GM23338 (cell line): Measurements from ENCODE around the gene STK38. TPM values are rescaled to one million over a fixed set of nuclear protein-coding genes. Genes with fewer than 3 reads are reported as not detected.

Experiments
- ATAC-seq: fragments of 200-7000 bp; cut with Tn5 transposase; 3 replicates; pipeline ENCODE4 v1.9.1; 2020
- DNase-seq: peaks from one replicate; pipeline ENCODE4 v3.0.0-alpha.2; 2015; ENCODE audit warnings: low spot score
- H2AFZ ChIP-seq: fragments of 200-600 bp; sonication (generic); 2 replicates; pipeline ENCODE4 v1.8.0; 2016; ENCODE audit warnings: antibody characterized with exemption, mild to moderate bottlenecking, moderate library complexity
- H3F3A ChIP-seq: fragments of 200-600 bp; sonication (generic); replicated peaks from 2 replicates; pipeline ENCODE4 v1.8.0; 2017; ENCODE audit warnings: antibody characterized with exemption, mixed run types, low read depth
- H3K27ac ChIP-seq: fragments of 200-600 bp; sonication (generic); 2 replicates; pipeline ENCODE4 v1.6.1; 2016; ENCODE audit warnings: low read depth
- H3K27me3 ChIP-seq: fragments of 200-600 bp; sonication (generic); 2 replicates; pipeline ENCODE4 v1.8.0; 2016; ENCODE audit warnings: mild to moderate bottlenecking, mixed run types, moderate library complexity; ENCODE audit not compliant: insufficient read depth
- H3K36me3 ChIP-seq: fragments of 200-600 bp; sonication (generic); 2 replicates; pipeline ENCODE4 v1.8.0; 2016; ENCODE audit warnings: mild to moderate bottlenecking; ENCODE audit not compliant: insufficient read depth
- H3K4me1 ChIP-seq: fragments of 200-600 bp; sonication (generic); 2 replicates; pipeline ENCODE4 v1.8.0; 2016; ENCODE audit warnings: mild to moderate bottlenecking, moderate library complexity; ENCODE audit not compliant: insufficient read depth
- H3K4me2 ChIP-seq: fragments of 200-600 bp; sonication (generic); 2 replicates; pipeline ENCODE4 v1.7.1; 2017; ENCODE audit warnings: mixed run types
- H3K4me3 ChIP-seq: fragments of 200-600 bp; sonication (generic); 2 replicates; pipeline ENCODE4 v1.6.1; 2016; ENCODE audit warnings: mixed run types
- H3K79me2 ChIP-seq: fragments of 200-600 bp; sonication (generic); replicated peaks from 2 replicates; pipeline ENCODE4 v1.8.0; 2017; ENCODE audit warnings: mild to moderate bottlenecking; ENCODE audit not compliant: insufficient read depth
- H3K9me2 ChIP-seq: fragments of 200-600 bp; sonication (generic); 2 replicates; pipeline ENCODE4 v1.8.0; 2017; ENCODE audit not compliant: insufficient read depth
- H4K20me1 ChIP-seq: fragments of 200-600 bp; sonication (generic); replicated peaks from 2 replicates; pipeline ENCODE4 v1.8.0; 2017; ENCODE audit warnings: mild to moderate bottlenecking; ENCODE audit not compliant: insufficient read depth
- H3K27ac Mint-ChIP-seq: 2 replicates; pipeline ENCODE4 v1.8.0; 2020; ENCODE audit warnings: inconsistent platforms, mild to moderate bottlenecking, moderate library complexity, mixed read lengths
- H3K27me3 Mint-ChIP-seq: 3 replicates; pipeline ENCODE4 v1.8.0; 2022; ENCODE audit warnings: low read depth, mild to moderate bottlenecking, moderate library complexity, mixed read lengths, inconsistent platforms; ENCODE audit not compliant: insufficient read depth, poor library complexity
- H3K36me3 Mint-ChIP-seq: 3 replicates; pipeline ENCODE4 v1.8.0; 2021; ENCODE audit warnings: low read depth, mild to moderate bottlenecking, inconsistent platforms, moderate library complexity, mixed read lengths
- H3K4me1 Mint-ChIP-seq: 3 replicates; pipeline ENCODE4 v1.8.0; 2020; ENCODE audit warnings: mild to moderate bottlenecking, inconsistent platforms, mixed read lengths
- H3K4me3 Mint-ChIP-seq: 3 replicates; pipeline ENCODE4 v1.8.0; 2021; ENCODE audit warnings: moderate library complexity, mild to moderate bottlenecking, inconsistent platforms, mixed read lengths
- H3K9me3 Mint-ChIP-seq: 3 replicates; pipeline ENCODE4 v1.8.0; 2020; ENCODE audit warnings: moderate library complexity, mild to moderate bottlenecking, inconsistent platforms, mixed read lengths
- CREB1 ChIP-seq: fragments of 250-450 bp; sonication (Bioruptor Pico); IDR thresholded peaks from 2 replicates; pipeline ENCODE4 v1.5.0; 2020; ENCODE audit warnings: low read depth, mild to moderate bottlenecking, moderate library complexity
- ETS1 ChIP-seq: IDR thresholded peaks from 2 replicates; pipeline ENCODE4 v1.6.1; 2016; ENCODE audit warnings: antibody characterized with exemption
- EZH2 ChIP-seq: fragments of 200-600 bp; sonication (generic); IDR thresholded peaks from one replicate; pipeline ENCODE4 v1.8.0; 2017; ENCODE audit warnings: antibody characterized with exemption, mild to moderate bottlenecking, low read depth; ENCODE audit not compliant: unreplicated experiment
- EZH2phosphoT487 ChIP-seq: fragments of 200-600 bp; sonication (generic); IDR thresholded peaks from one replicate; pipeline ENCODE4 v1.8.1; 2018; ENCODE audit warnings: antibody characterized with exemption; ENCODE audit not compliant: unreplicated experiment
- POLR2AphosphoS5 ChIP-seq: IDR thresholded peaks from 2 replicates; pipeline ENCODE4 v1.6.1; 2016; ENCODE audit warnings: antibody characterized with exemption, low read depth
- STAT1 ChIP-seq: IDR thresholded peaks from one replicate; pipeline ENCODE4 v1.6.1; 2016; ENCODE audit warnings: antibody characterized with exemption; ENCODE audit not compliant: unreplicated experiment
- ZNF114 ChIP-seq: fragments of 250-450 bp; sonication (Bioruptor Pico); IDR thresholded peaks from 2 replicates; pipeline ENCODE4 v1.5.0; 2020; ENCODE audit warnings: mild to moderate bottlenecking, moderate library complexity
- polyA plus RNA-seq: library from polyadenylated mRNA; unstranded; fragments of >200 nt; fragmentation: Nextera tagmentation; extraction: Ambion mirVana; gene quantifications from 2 replicates; pipeline ENCODE4 v1.2.1, GENCODE V29; 2016
- total RNA-seq: library from RNA; depleted of rRNA; stranded (reverse); fragments of >200 nt; shearing (Covaris generic); gene quantifications from 2 replicates; pipeline ENCODE4 v1.2.3, GENCODE V29; 2014
- TF ChIP-seq, protein P1 (sequence below): fragments of 250-450 bp; sonication (Bioruptor Pico); IDR thresholded peaks from 2 replicates; pipeline ENCODE4 v1.5.0; 2020; ENCODE audit warnings: mild to moderate bottlenecking, moderate library complexity
- TF ChIP-seq, protein P2 (sequence below), 2 experiments: fragments of 200-600 bp in 1 of 2; sonication (generic) in 1 of 2; conservative IDR thresholded peaks; 2 replicates each; pipeline versions ENCODE4 v1.5.1 to v1.6.1; 2016 to 2017; ENCODE audit warnings: antibody characterized with exemption in 2 of 2, low read depth in 2 of 2, mild to moderate bottlenecking in 2 of 2, moderate library complexity in 1 of 2

Gene STK38
- total and polyA plus RNA-seq, 2 experiments from 2014 or later, result 10.8 to 17.4 TPM

DNA sequence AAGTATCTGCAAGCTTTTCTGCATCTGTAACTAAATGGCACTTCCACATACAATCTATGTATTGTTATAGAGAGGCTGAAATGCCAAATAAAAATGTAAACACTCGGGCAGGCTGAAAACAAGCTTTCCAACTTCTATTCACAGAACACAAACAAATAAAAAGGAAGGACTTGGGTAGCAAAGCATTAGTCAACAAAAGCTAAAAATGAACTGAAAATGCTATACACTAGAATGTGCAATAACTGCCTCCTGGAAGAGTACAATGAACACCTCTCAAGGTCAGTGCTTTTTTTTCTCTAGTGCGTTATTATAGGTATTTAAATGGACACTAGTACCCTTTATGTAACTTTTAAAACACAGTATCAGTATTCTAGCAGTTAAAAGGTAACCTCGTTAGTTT, 31.4 kb downstream of the STK38 start:
- Mint-ChIP-seq H3K27me3 (peaks cover 2% of the 10 kb centered on the region), H3K9me3 (no peaks in the 10 kb centered on the region), H3K4me1 (no peaks in the 10 kb centered on the region), H3K27ac (no peak overlapping the region), H3K4me3 (no peak overlapping the region), H3K36me3 (peaks cover 34% of the 10 kb centered on the region)
- H3K9me2 ChIP-seq, result no peaks in the 10 kb centered on the region
- no peaks in the 10 kb centered on the region for H4K20me1 ChIP-seq
- H2AFZ ChIP-seq, result no peak overlapping the region
- H3F3A ChIP-seq, result no peaks in the 10 kb centered on the region
- H3K4me3 ChIP-seq, result no peak overlapping the region
- H3K79me2 ChIP-seq, result no peaks in the 10 kb centered on the region
- DNase-seq (no peak), ATAC-seq (no peak)
- no peak overlapping the region for H3K27ac ChIP-seq
- TF ChIP-seq POLR2AphosphoS5 (no peak), ZNF114 (CRISPR knock-in tag) (no peak), CREB1 (CRISPR knock-in tag) (no peak), ETS1 (no peak), EZH2 (no peak)
- H3K4me2 ChIP-seq, result no peak overlapping the region
- no peaks in the 10 kb centered on the region for H3K4me1 ChIP-seq
- H3K27me3 ChIP-seq, result no peaks in the 10 kb centered on the region
- H3K36me3 ChIP-seq, result peaks cover 19% of the 10 kb centered on the region

GRCh38 chr6:36514554-36515456, 32.5 kb downstream of the STK38 start:
- DNase-seq (no peak), ATAC-seq (no peak)
- Histone ChIP-seq H3F3A (no peaks in the 10 kb centered on the region), H3K4me2 (no peak overlapping the region), H3K4me1 (no peaks in the 10 kb centered on the region), H3K9me2 (no peaks in the 10 kb centered on the region), H3K36me3 (peaks cover 19% of the 10 kb centered on the region), H2AFZ (no peak overlapping the region), H3K79me2 (no peaks in the 10 kb centered on the region), H3K27ac (no peak overlapping the region), H4K20me1 (no peaks in the 10 kb centered on the region), H3K4me3 (no peak overlapping the region), H3K27me3 (no peaks in the 10 kb centered on the region)
- peaks cover 5% of the 10 kb centered on the region for H3K27me3 Mint-ChIP-seq
- H3K4me3 Mint-ChIP-seq, result no peak overlapping the region
- H3K4me1 Mint-ChIP-seq, result no peaks in the 10 kb centered on the region
- no peak for TF ChIP-seq EZH2phosphoT487
- TF ChIP-seq STAT1, result no peak
- TF ChIP-seq, protein P1, sequence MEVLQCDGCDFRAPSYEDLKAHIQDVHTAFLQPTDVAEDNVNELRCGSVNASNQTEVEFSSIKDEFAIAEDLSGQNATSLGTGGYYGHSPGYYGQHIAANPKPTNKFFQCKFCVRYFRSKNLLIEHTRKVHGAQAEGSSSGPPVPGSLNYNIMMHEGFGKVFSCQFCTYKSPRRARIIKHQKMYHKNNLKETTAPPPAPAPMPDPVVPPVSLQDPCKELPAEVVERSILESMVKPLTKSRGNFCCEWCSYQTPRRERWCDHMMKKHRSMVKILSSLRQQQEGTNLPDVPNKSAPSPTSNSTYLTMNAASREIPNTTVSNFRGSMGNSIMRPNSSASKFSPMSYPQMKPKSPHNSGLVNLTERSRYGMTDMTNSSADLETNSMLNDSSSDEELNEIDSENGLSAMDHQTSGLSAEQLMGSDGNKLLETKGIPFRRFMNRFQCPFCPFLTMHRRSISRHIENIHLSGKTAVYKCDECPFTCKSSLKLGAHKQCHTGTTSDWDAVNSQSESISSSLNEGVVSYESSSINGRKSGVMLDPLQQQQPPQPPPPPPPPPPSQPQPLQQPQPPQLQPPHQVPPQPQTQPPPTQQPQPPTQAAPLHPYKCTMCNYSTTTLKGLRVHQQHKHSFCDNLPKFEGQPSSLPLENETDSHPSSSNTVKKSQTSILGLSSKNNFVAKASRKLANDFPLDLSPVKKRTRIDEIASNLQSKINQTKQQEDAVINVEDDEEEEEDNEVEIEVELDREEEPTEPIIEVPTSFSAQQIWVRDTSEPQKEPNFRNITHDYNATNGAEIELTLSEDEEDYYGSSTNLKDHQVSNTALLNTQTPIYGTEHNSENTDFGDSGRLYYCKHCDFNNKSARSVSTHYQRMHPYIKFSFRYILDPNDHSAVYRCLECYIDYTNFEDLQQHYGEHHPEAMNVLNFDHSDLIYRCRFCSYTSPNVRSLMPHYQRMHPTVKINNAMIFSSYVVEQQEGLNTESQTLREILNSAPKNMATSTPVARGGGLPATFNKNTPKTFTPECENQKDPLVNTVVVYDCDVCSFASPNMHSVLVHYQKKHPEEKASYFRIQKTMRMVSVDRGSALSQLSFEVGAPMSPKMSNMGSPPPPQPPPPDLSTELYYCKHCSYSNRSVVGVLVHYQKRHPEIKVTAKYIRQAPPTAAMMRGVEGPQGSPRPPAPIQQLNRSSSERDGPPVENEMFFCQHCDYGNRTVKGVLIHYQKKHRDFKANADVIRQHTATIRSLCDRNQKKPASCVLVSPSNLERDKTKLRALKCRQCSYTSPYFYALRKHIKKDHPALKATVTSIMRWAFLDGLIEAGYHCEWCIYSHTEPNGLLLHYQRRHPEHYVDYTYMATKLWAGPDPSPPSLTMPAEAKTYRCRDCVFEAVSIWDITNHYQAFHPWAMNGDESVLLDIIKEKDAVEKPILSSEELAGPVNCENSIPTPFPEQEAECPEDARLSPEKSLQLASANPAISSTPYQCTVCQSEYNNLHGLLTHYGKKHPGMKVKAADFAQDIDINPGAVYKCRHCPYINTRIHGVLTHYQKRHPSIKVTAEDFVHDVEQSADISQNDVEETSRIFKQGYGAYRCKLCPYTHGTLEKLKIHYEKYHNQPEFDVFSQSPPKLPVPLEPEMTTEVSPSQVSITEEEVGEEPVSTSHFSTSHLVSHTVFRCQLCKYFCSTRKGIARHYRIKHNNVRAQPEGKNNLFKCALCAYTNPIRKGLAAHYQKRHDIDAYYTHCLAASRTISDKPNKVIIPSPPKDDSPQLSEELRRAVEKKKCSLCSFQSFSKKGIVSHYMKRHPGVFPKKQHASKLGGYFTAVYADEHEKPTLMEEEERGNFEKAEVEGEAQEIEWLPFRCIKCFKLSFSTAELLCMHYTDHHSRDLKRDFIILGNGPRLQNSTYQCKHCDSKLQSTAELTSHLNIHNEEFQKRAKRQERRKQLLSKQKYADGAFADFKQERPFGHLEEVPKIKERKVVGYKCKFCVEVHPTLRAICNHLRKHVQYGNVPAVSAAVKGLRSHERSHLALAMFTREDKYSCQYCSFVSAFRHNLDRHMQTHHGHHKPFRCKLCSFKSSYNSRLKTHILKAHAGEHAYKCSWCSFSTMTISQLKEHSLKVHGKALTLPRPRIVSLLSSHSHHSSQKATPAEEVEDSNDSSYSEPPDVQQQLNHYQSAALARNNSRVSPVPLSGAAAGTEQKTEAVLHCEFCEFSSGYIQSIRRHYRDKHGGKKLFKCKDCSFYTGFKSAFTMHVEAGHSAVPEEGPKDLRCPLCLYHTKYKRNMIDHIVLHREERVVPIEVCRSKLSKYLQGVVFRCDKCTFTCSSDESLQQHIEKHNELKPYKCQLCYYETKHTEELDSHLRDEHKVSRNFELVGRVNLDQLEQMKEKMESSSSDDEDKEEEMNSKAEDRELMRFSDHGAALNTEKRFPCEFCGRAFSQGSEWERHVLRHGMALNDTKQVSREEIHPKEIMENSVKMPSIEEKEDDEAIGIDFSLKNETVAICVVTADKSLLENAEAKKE, result no peak
- TF ChIP-seq ETS1, result no peak
- TF ChIP-seq, protein P2, sequence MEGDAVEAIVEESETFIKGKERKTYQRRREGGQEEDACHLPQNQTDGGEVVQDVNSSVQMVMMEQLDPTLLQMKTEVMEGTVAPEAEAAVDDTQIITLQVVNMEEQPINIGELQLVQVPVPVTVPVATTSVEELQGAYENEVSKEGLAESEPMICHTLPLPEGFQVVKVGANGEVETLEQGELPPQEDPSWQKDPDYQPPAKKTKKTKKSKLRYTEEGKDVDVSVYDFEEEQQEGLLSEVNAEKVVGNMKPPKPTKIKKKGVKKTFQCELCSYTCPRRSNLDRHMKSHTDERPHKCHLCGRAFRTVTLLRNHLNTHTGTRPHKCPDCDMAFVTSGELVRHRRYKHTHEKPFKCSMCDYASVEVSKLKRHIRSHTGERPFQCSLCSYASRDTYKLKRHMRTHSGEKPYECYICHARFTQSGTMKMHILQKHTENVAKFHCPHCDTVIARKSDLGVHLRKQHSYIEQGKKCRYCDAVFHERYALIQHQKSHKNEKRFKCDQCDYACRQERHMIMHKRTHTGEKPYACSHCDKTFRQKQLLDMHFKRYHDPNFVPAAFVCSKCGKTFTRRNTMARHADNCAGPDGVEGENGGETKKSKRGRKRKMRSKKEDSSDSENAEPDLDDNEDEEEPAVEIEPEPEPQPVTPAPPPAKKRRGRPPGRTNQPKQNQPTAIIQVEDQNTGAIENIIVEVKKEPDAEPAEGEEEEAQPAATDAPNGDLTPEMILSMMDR (conservative IDR thresholded peaks at IDR 0.05; ENCODE audit: low read depth in 2 of 2), result no peak
- H3K36me3 Mint-ChIP-seq, result peaks cover 39% of the 10 kb centered on the region
- H3K27ac Mint-ChIP-seq, result no peak overlapping the region
- H3K9me3 Mint-ChIP-seq, result 0 out of 3 replicates have a peak, but pooled peaks cover 4% of the 10 kb centered on the region
